Effector memory CD4-positive, alpha-beta T cell (primary cell): ENCODE results near the gene CPEB3.

ENCODE experiments used
- DNase-seq, 3 donors: peaks; one replicate each; pipeline ENCODE4 v3.0.0-alpha.2; 2020
- H3K27ac ChIP-seq: 2 replicates; pipeline ENCODE4 v1.7.0; 2013; ENCODE audit warnings: mild to moderate bottlenecking, low read length, moderate library complexity; ENCODE audit not compliant: insufficient read depth, poor library complexity, severe bottlenecking
- H3K27me3 ChIP-seq: replicated peaks from 2 replicates; pipeline ENCODE4 v1.7.0; 2013; ENCODE audit warnings: mild to moderate bottlenecking, low read length; ENCODE audit not compliant: insufficient read depth, control insufficient read depth, poor library complexity, severe bottlenecking
- H3K36me3 ChIP-seq: 2 replicates; pipeline ENCODE4 v1.7.0; 2013; ENCODE audit warnings: mild to moderate bottlenecking, low read length, moderate library complexity; ENCODE audit not compliant: control insufficient read depth, insufficient read depth
- H3K4me1 ChIP-seq: 2 replicates; pipeline ENCODE4 v1.7.0; 2013; ENCODE audit warnings: low read length, mild to moderate bottlenecking; ENCODE audit not compliant: control insufficient read depth, insufficient read depth, poor library complexity, severe bottlenecking
- H3K4me3 ChIP-seq: 2 replicates; pipeline ENCODE4 v1.7.0; 2013; ENCODE audit warnings: low read length, low read depth, mild to moderate bottlenecking; ENCODE audit not compliant: insufficient read depth, poor library complexity, severe bottlenecking
- H3K9me3 ChIP-seq: 2 replicates; pipeline ENCODE4 v1.7.0; 2013; ENCODE audit warnings: mild to moderate bottlenecking, low read length, moderate library complexity; ENCODE audit not compliant: control insufficient read depth

Gene CPEB3

GRCh38 chr10:92091965-92092364 is 198.9 kb downstream of the CPEB3 start:
- no peaks in the 10 kb centered on the region for H3K27me3 ChIP-seq
- no peak overlapping the region for H3K27ac ChIP-seq
- no peaks in the 10 kb centered on the region for H3K9me3 ChIP-seq
- no peaks in the 10 kb centered on the region for H3K36me3 ChIP-seq
- H3K4me1 ChIP-seq = no peaks in the 10 kb centered on the region
- DNase-seq = no peak
- no peak overlapping the region for H3K4me3 ChIP-seq

- Histone ChIP-seq H3K4me3 (no peak overlapping the region), H3K9me3 (no peaks in the 10 kb centered on the region), H3K27ac (no peak overlapping the region), H3K4me1 (no peaks in the 10 kb centered on the region), H3K36me3 (no peaks in the 10 kb centered on the region), H3K27me3 (no peaks in the 10 kb centered on the region)
- peak in 2 of 3 donors; percentile 13 to 18 for DNase-seq
Measured at GRCh38 chr10:92087750-92088395, 203.0 kb downstream of the CPEB3 start.

GRCh38 chr10:92082583-92083280 is 208.1 kb downstream of the CPEB3 start:
- Histone ChIP-seq H3K36me3 (peaks cover 7% of the 10 kb centered on the region), H3K4me1 (no peaks in the 10 kb centered on the region), H3K27me3 (no peaks in the 10 kb centered on the region), H3K27ac (no peak overlapping the region), H3K4me3 (no peak overlapping the region), H3K9me3 (no peaks in the 10 kb centered on the region)
- DNase-seq = no peak

GRCh38 chr10:92081641-92082040 is 209.2 kb downstream of the CPEB3 start:
- DNase-seq = no peak

GRCh38 chr10:92080244-92080643 is 210.6 kb downstream of the CPEB3 start:
- H3K9me3 ChIP-seq = no peaks in the 10 kb centered on the region
- no peaks in the 10 kb centered on the region for H3K27me3 ChIP-seq
- H3K4me3 ChIP-seq = no peak overlapping the region
- DNase-seq = no peak
- H3K4me1 ChIP-seq = no peaks in the 10 kb centered on the region
- no peak overlapping the region for H3K27ac ChIP-seq
- peaks cover 7% of the 10 kb centered on the region for H3K36me3 ChIP-seq

More at GRCh38 chr10:92081641-92082040, 209.2 kb downstream of the CPEB3 start:
- Histone ChIP-seq H3K4me3 (no peak overlapping the region), H3K9me3 (no peaks in the 10 kb centered on the region), H3K27me3 (no peaks in the 10 kb centered on the region), H3K27ac (no peak overlapping the region), H3K36me3 (peaks cover 7% of the 10 kb centered on the region), H3K4me1 (no peaks in the 10 kb centered on the region)

GRCh38 chr10:92079003-92079402 is 211.9 kb downstream of the CPEB3 start:
- no peaks in the 10 kb centered on the region for H3K4me1 ChIP-seq
- no peaks in the 10 kb centered on the region for H3K9me3 ChIP-seq
- H3K36me3 ChIP-seq = peaks cover 7% of the 10 kb centered on the region
- H3K27me3 ChIP-seq = no peaks in the 10 kb centered on the region
- no peak overlapping the region for H3K27ac ChIP-seq
- H3K4me3 ChIP-seq = no peak overlapping the region
- no peak for DNase-seq

- Histone ChIP-seq H3K27me3 (no peaks in the 10 kb centered on the region), H3K4me3 (no peak overlapping the region), H3K4me1 (no peaks in the 10 kb centered on the region), H3K36me3 (peaks cover 7% of the 10 kb centered on the region), H3K27ac (no peak overlapping the region), H3K9me3 (no peaks in the 10 kb centered on the region)
- DNase-seq = no peak
Measured at GRCh38 chr10:92076722-92077121, 214.2 kb downstream of the CPEB3 start.

GRCh38 chr10:92075829-92076228 is 215.0 kb downstream of the CPEB3 start:
- Histone ChIP-seq H3K4me1 (no peaks in the 10 kb centered on the region), H3K27ac (no peak overlapping the region), H3K36me3 (peaks cover under 1% of the 10 kb centered on the region), H3K27me3 (no peaks in the 10 kb centered on the region), H3K9me3 (no peaks in the 10 kb centered on the region), H3K4me3 (no peak overlapping the region)
- DNase-seq = no peak

GRCh38 chr10:92074126-92074887 is 216.6 kb downstream of the CPEB3 start:
- Histone ChIP-seq H3K27ac (no peak overlapping the region), H3K4me3 (no peak overlapping the region), H3K9me3 (no peaks in the 10 kb centered on the region), H3K36me3 (no peaks in the 10 kb centered on the region), H3K4me1 (no peaks in the 10 kb centered on the region), H3K27me3 (no peaks in the 10 kb centered on the region)
- DNase-seq = no peak

GRCh38 chr10:92068900-92069299 is 222.0 kb downstream of the CPEB3 start:
- no peak overlapping the region for H3K4me3 ChIP-seq
- H3K4me1 ChIP-seq = no peaks in the 10 kb centered on the region
- no peak overlapping the region for H3K27ac ChIP-seq
- H3K27me3 ChIP-seq = no peaks in the 10 kb centered on the region
- no peaks in the 10 kb centered on the region for H3K9me3 ChIP-seq
- no peaks in the 10 kb centered on the region for H3K36me3 ChIP-seq
- no peak for DNase-seq
